ENCODE measurements around the gene ONECUT2. TPM values are rescaled to one million over a fixed set of nuclear protein-coding genes. Genes with fewer than 3 reads are reported as not detected.

The ONECUT2 gene
- total RNA-seq, 1 experiment from 2014 or later: 0.48 TPM

- H3K9me3 ChIP-seq (ENCODE audit: control insufficient read depth, low read depth, low read length): no peaks in the 10 kb centered on the region
- no peak overlapping the region for H3K9ac ChIP-seq (ENCODE audit: extremely low read depth, insufficient read length, low read length)
- H2BK15ac ChIP-seq (ENCODE audit: low read depth, low read length): no peak overlapping the region
- no peaks in the 10 kb centered on the region for H3K9me3 Mint-ChIP-seq
- H3K79me2 ChIP-seq (ENCODE audit: insufficient read depth, low read length): no peaks in the 10 kb centered on the region
- H3K23me2 ChIP-seq (ENCODE audit: insufficient read length, low read depth, low read length, poor library complexity, severe bottlenecking): peaks cover 11% of the 10 kb centered on the region
- no peak overlapping the region for H4K8ac ChIP-seq (replicated peaks; ENCODE audit: insufficient read length, low read depth, low read length)
- H2BK12ac ChIP-seq (ENCODE audit: insufficient read length, low read depth, low read length): no peak overlapping the region
- no peak overlapping the region for H2BK5ac ChIP-seq (ENCODE audit: insufficient read length, low read length)
- no peaks in the 10 kb centered on the region for H3K36me3 Mint-ChIP-seq (ENCODE audit: insufficient read depth in 1 of 3, low read depth in 3 of 3)
- H4K20me1 ChIP-seq (ENCODE audit: control insufficient read depth, insufficient read depth, insufficient read length): no peaks in the 10 kb centered on the region
- H2AFZ ChIP-seq (ENCODE audit: low read length): no peak overlapping the region
- no peak overlapping the region for H3K4me2 ChIP-seq (ENCODE audit: insufficient read depth, insufficient read length, low read length)
- no peak overlapping the region for H3K4me3 Mint-ChIP-seq
- peaks cover 60% of the 10 kb centered on the region for H3K27me3 Mint-ChIP-seq (ENCODE audit: low read depth)
- H3K4me1 Mint-ChIP-seq: peaks cover 2 to 3% of the 10 kb centered on the region in 2 experiments
- no peak for TF ChIP-seq CTCF (conservative IDR thresholded peaks at IDR 0.05)
- no peak overlapping the region for H2BK20ac ChIP-seq (ENCODE audit: low read depth, low read length, poor library complexity, severe bottlenecking)
- no peak overlapping the region for H3K56ac ChIP-seq (ENCODE audit: insufficient read length, low read depth, low read length)
- no peak overlapping the region for H2AK5ac ChIP-seq (ENCODE audit: insufficient read length, low read length)
- H3T11ph ChIP-seq (ENCODE audit: low read length): no peak overlapping the region
- no peak overlapping the region for H2BK120ac ChIP-seq (ENCODE audit: low read depth, low read length, poor library complexity, severe bottlenecking)
- no peak overlapping the region for H3K27ac Mint-ChIP-seq
- H3K23ac ChIP-seq (ENCODE audit: insufficient read length, low read depth, low read length): no peak overlapping the region
- DNase-seq: no peak
- no peaks in the 10 kb centered on the region for H3K4me1 ChIP-seq (ENCODE audit: insufficient read depth, low read length)
- no peak overlapping the region for H4K91ac ChIP-seq (ENCODE audit: insufficient read length, low read depth, low read length)
- no peak overlapping the region for H3K27ac ChIP-seq (ENCODE audit: insufficient read length, low read depth, low read length)
- peaks cover 10% of the 10 kb centered on the region; the same call in 1 of the 2 replicates for H3K27me3 ChIP-seq (ENCODE audit: insufficient read depth, low read length)
- no peak overlapping the region for H3K18ac ChIP-seq (ENCODE audit: insufficient read length, low read depth, low read length)
- H3K79me1 ChIP-seq (ENCODE audit: insufficient read depth, low read depth, low read length, poor library complexity, severe bottlenecking): no peaks in the 10 kb centered on the region
- no peak overlapping the region for H3K4ac ChIP-seq (ENCODE audit: low read depth, low read length)
- no peak overlapping the region for H3K14ac ChIP-seq (ENCODE audit: insufficient read depth, low read length)
- no peak overlapping the region for H4K5ac ChIP-seq (ENCODE audit: insufficient read length, low read depth, low read length)
Measured at GRCh38 chr18:57423821-57424220, 11.4 kb upstream of the ONECUT2 start.

Measured in H9 (cell line).